Stimulated activated CD8-positive, alpha-beta memory T cell treated with anti-CD3 and anti-CD28 coated beads, Interleukin-12 subunit alpha, Interleukin-12 subunit beta, amount 100 ng/mL, for 1 hour (primary cell): ENCODE measurements around the gene RPS27L.

Experiments used
- DNase-seq: peaks from one replicate; pipeline ENCODE4 v3.0.0-alpha.2; 2020; ENCODE audit warnings: low read depth

The RPS27L gene

DNA sequence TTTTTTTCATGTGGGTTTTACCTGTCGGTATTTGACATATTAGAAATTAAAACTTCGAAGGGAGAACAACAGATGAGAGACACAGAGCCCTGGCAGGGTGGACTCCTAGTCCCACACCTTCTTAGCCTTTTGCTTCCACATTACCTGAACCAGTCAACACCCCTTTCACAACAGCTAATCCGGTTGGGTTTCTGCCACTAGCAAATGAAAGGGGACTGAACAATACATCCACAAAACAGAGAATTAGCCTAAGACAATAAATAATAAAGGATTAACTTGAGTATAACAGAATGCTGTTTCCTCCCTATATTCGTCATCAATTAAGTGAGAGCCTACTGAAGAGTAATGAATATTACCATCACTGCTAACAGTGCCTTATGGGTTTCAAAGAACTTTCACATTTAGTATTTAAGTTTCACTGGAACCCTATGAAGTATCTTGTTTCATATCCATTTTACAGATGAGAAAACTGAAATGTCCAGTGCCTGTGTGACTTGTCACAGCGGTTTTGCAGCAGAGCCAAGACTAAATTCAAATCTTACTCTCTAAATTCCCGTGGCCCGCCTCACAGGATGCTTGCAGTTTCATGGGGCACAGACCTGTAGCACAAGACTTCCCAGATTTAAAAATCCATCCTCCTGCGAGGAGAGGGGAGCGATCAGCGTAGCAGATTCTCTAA, 31.1 kb upstream of the RPS27L start:
- no peak for DNase-seq

DNA sequence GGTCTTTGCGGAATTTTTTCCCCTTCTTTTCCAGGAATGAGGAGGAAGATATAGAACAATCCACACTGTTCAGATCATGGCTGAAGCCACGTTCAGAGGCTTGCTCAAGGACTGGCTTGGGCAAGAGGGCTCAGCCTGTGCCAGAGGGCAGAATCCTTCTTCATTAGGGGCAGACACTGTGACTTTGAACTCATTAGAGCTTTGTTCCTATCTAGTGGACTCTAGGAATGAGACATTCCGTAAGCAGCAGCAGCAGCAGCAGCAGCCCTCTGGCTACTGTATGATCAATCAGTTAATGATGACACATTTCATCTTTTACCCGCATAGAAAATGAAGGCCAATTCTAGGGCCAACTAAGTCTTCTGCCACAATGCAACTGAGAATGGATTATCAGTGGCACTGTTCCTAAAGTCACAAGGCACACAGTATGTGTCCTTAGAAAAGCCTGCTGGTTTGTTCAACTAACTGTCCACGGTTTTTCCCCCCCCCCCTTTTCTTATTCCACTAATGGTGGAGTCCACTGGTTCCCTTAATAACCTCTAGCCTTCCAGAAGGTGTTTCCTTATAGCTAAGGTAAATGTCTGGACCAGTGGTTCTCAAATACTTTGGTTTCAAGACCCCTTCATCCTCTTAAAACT, 30.4 kb upstream of the RPS27L start:
- no peak for DNase-seq

DNA sequence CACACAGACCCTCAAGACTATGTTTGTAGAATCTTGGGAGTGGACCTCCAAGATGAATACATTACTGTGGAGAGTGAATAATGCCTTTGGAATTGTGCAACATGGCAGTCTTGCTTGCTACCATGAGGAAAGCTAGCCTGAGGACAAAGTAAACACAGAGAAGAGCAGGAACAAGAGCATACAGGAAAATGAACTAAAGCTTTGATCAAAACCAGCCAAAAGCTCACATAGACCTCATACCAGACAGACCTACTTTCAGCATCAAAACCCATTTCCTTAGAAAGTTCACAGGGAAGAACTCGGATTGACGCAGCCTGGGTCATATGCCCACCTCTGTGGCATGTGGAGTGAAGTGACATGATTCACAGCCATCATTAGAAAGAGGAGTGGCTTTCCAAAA, 28.8 kb upstream of the RPS27L start:
- DNase-seq: no peak

DNA sequence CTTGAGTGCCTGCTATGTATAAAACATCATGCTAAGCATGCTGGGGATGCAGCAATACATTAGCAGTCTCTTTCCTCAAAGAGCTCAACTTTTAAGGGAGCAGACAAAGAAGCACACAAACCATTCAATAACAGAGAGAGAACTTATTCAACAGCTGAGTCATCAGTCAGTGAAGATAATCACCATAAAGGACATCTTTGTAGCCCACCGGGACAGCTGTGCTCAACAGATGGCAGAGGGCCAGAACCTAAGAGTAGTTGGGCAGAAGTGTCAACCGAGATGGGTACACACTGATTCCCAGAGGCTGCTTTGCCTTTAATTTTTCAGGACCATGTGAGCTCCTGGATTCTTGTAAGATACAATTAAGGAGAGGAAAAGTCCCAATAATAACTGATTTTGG, 27.9 kb upstream of the RPS27L start:
- no peak for DNase-seq

DNA sequence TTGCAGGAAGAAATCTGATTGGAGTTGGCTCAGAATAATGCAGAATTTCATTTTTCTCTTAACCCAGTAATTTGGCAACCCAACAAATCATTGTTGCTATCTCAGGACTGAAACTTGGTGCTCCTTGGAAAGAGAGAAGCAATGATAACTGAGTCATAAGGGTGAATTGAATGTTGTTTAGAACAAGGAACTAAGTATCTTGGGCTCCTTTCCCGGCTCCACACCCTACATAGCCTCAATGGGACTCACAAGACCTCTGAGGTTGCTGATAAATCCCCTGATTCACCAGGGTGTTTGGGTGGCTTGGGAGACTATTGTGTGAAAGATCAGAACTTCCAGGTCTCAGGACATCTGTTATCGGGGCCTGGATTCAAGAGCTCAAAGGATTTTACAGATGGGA, 24.4 kb upstream of the RPS27L start:
- no peak for DNase-seq

DNA sequence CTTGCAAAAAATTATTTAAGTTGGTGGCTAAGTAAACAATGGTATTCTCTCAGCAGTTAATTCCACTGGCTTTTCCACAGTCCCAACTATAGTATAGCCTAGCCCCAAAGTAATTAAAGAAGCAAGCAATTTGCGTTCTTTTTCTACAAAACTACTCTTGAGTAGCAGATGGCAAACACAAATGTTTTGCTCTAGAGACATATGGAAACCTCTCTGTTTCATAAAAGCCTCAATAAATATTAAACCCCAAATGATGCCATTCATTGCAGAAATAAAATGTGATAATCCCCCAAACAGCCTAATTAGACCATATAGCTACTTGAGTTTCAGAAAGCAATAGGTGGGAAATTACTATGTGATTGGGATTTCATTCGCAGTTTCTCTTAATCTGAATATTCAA, 23.5 kb upstream of the RPS27L start:
- no peak for DNase-seq

DNA sequence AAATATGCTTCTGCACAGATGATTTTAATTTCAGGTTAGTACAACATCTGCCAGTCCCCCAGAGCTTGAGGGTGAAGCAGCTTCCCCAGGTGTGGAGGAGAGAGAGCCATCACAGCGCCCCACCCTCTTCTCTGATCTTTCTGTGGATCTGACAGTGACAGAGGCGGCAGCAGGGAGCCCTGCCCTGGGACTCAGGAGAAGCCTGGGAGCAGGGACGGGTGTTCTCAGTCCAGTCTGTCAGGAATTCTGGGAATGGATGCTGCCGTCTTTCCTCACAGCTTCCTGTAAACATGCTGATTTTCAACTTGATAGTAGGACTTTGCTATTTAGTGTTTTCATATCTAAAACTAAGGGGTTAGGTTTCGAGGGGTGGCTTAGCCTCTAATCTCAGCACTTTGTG, 20.8 kb upstream of the RPS27L start:
- DNase-seq: no peak

DNA sequence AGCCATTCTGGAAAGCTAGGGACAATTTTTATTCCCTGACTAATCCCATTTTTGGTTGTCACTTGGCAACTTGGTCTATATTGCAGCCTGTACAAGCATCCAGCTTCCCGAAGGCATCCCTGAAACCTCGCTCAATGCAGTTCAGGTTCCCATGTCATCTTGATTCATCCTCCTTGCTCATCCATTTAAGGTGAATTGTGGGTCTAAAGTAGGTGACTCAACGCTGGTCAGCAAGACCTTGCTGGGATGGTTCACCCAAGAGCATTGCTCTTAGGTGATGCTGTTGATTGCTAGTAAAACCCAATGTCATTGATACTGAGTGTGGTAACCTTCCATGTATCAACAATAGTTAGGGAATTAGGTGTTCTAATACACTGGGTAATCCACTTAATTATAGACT, 19.0 kb upstream of the RPS27L start:
- no peak for DNase-seq

DNA sequence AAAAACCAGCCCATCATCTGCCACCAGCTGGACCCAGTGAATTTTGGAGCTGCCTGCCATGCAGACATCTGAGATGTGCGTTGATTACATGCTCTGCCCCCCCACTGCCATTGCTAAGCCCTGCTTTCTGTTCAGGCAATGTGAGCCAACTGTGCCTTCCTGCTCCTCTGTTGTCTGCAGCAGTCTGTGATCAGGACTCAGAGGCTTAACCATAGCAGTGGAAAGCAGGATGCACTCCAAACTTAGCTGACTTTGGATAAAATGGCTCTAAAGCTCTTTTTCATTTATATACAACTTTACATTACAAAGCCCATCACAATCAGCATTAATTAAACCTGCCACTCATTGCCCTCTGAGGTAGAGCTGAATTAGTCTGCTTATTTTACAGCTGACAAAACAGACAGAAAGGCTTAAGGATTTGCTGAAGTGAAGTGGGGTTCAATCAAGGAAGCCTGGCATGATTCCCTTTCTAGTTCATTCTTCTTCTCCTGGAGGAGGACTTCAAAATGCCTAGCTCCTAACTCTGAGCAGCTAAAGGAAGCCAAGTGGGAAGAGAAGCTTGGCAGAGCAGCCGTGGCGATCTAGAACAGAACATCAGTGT, 15.7 kb upstream of the RPS27L start:
- no peak for DNase-seq

DNA sequence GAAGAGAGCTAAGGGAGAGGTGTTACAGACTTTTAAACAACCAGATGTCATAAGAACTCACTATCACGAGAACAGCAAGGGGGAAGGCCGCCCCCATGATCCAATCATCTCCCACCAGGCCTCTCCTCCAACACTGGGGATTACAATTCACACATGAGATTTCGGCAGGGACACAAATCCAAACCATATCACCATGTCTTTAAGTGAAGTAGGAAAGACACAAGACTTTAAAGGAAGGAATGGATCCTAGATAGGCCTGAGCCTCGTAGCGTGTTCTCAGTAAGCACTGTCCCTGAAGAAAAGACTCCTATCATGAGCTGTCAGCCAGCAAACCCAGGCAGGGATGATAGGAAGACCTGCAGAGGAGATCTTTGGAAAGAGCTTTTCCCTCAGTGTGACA, 15.1 kb upstream of the RPS27L start:
- DNase-seq: no peak

DNA sequence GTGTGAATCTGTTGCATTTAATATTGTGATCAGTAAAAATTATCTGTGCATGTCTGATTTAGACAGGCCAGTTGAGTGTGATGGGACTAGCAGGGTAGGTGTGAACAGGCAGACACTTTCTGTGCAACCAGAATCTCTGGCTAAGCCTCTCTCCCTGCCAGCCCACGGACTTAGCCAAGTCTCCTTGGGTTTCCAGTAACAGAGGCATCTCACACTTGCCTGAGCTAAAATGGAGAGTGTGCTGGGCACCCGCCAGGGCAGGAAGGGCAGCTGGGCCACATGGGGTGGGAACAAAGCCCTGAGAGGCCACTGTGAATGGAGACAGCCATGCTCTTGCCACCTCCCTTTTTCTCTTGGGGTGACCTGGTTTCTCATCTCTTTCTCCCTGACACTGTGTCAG, 12.5 kb upstream of the RPS27L start:
- DNase-seq: no peak

DNA sequence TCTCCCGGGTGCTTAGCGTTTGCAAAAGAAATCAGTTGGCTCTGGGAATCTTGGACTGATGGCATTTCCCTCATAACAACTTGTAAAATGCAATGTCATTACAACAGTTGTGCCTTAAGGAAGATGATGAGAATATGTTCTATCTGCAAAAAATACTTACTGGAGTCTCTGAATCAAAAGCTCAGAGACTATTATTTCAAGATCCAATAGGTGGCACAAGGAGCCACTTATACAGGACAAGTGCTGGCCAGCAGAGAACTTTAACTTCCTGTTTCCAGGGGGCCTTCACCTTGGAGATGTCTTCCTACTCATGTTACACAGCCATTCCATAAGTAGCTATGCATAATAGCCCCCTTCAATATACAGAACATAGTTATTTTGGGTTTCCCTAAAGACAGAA, 8.9 kb upstream of the RPS27L start:
- DNase-seq: no peak

DNA sequence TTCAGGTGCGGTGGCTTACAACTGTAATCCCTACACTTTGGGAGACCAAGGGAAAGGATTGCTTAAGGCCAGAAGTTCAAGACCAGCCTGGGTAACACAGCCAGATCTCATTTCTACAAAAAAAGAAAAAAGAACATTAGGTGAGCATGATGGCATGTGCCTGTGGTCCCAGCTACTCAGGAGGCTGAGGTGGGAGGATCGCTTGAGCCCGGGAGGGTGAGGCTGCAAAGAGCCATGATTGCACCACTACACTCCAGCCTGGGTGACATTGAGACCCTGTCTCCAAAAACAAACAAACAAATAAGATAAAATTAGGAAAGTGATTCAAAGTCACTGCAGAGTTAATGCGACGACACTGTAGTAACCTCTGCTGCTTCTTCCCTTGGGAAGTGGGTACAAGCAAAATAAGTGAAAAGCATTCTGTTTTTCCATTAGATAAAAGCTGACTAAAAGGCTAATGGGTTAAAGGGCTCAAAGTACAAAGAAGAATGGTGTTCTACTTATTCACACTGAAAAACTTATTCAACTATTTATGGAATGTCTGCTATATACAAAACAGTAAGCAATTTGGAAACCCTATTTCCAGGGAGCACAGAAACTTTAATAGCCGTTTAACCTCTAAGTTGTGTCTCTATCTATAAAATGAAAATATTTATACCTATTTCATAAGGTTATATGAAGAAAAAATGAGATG, 8.0 kb upstream of the RPS27L start:
- DNase-seq: no peak

DNA sequence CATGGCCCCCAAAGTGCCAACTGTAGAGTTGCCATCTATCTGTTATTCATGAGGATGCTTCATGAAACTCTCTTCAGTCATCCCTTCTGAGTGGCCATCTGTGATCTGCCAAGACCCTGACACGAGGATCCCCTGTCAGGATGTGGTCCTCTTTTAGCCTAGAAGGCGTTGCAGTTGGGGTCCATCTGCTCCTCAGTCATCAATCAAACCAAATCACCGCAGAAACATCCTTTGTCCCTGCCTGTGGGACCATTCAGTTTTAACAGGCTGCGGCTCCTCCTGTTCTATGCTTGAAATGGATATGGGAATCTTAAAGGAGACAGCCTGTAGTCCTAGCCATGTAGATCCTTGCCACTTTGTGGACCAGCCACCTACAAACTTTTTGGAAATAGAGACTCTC, 5.9 kb upstream of the RPS27L start:
- no peak for DNase-seq

DNA sequence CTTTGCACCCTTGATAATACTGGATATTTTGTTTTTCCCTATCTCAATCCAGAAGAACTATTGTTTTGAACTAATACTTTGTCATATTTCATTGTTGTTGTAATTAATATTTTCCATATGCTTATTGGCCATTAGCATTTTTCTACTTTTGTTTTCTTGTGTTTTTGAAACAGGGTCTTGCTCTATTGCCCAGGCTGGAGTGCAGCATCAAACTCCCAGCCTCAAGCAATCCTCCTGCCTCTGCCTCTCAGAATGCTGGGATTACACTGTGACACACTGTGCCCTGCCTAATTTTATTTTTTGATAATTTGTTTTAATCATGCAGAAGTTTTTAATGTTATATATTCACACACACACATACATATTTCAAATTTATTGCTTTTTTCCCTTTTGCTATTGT, 3.4 kb upstream of the RPS27L start:
- no peak for DNase-seq

DNA sequence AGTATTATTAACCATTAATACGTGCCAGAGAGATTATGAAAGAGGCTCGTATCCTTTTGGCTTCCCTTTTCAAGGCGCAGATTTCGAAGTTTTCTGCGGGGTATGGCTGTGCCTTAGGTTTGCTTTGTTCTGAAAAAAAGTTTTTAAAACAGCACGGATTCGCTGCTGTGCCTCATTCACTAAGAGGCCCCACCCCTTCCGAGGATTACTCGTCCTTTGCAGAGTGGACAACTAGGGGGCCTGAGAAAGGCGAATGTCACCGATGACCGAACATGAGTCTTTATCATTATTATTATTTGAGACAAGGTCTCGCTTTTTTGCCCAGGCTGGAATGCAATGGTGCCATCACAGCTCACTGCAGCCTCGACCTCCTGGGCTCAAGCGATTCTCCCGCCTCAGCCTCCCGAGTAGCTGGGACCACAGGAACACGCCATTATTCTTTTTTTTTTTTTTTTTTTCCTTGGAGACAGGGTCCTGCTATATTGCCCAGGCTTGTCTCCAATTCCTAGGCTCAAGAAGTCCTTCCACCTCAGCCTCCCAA, 684 bp upstream of the RPS27L start:
- DNase-seq: no peak

DNA sequence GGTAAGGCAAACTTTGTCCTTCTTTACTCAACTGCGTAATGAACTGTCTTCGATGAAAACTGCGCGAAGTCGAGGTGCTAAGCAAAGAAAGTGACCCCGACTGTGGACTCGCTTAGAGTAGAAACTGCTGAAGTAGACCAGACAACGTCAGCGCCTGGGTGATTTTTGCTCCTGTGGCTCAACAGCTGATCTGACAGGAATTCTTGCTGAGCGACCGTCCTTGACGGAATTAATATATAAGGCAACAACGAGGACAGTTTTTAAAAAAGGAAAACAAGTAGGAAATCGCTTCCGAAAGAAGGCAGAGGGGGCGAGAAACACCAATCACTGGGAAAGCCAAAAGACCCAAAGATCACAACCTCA, 541 bp downstream of the RPS27L start:
- no peak for DNase-seq

DNA sequence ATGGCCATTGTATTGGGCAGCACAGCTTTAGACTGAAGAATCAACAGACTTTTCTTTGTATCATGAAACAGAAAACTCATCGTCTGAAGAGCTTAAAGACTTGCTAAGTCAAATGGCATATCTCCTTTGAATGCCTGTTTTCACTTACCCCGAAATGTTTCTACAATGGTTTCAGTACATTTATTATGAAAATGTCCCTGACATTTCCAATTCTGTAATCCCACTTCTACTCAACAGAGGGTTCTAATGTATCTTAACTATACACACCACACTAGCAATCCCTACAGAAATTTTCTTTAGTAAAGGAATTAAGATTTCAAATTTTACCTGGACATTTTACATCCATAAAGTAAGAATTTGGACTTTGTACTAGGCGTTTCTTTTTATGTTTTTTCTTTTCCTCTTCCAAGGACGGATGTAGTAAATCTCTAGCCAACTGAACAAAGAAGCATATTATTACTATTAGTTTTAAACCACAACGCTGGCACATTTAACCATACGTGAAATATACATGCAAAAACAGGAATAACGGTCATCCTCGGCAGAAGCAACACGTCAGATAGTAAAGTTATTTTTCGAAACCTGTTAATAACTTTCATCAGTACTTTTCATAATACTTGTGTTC, 1.1 kb downstream of the RPS27L start:
- no peak for DNase-seq

DNA sequence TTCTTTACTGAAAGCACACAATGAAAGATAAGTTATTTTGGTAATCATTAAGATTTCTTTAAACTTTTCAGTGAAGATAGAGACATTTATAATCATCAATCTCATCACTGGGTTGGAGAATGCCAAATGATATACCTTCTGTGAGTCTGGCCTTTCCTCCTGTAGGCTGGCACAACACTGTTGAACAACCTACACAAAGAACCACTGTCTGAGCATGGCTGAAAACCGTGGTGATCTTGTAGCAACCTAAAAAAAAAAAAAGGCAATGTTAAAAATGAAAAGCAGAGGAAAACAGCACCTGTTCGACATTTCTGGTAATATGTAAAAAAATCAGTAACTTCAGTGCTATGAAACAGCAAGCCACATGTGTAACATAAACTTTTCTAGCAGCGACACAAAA, 1.8 kb downstream of the RPS27L start:
- DNase-seq: no peak

DNA sequence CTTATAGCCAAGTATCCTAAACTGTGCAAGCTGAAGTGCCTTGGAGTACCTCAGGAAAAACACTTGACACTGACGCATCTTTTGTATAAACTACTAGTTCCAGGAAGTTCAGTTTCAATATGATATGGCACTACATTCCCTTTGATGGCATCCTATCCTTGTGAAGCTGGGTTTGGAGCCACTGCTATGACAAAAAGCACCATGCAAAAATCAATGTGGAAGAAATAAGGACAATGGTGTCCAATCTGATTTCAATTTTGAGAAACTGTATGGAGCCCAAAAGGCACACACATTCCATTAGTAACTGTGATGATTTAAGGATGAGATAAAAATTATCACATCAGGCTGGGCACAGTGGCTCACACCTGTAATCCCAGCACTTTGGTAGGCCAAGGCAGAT, 5.6 kb downstream of the RPS27L start:
- DNase-seq: no peak

DNA sequence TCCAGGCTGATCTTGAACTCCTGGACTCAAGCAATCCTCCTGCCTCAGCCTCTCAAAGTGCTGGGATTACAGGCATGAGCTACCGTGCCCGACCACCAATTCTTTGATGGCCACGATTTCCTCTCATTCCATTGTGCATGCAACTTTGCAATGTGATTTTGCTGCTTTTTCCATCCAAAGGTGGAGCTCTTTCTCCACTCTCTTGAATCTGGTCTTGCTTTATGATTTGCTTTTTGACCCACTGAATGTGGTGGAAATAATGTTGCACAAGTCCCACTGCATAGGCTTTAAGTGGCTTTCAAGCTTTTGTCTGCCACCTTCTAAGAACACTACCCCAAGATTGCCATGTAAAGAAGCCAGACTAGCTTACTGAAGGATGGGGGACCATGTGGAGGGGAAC, 10.6 kb downstream of the RPS27L start:
- no peak for DNase-seq

DNA sequence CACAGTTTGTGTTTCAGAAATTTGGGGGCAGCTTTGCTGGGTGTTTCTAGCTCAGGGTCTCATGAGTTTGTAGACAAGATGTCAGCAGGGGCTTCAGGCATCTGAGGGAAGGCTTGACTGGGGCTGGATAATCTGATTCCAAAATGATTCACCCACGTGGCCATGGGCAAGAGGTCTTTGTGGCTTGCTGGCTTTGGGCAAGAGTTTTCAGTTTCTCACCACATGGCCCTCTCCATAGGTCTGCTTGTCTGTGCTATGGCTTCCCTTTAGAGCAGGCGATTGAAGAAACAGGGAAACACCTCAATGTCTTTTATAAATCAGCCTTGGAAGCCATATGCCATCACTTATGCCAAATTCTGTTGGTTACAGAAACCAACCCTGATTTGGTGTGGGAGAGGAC, 11.9 kb downstream of the RPS27L start:
- DNase-seq: no peak

DNA sequence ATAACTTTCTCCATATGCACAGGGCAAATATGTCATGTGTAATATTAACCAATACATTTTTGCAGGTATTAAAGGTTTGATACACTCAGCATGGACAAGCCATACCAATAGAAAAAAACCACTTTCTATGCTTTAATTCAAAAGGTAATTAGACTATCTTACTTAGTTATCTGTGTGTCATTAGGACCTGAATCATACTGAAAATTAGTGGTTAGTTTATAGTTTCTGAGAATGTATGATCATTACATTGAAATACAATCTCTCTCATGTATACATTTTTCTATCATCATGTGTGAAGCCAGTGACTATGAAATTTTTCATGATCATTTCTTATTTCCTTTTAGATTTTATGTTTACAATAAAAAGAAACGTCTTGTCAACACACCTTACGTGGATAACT, 16.3 kb downstream of the RPS27L start:
- no peak for DNase-seq
